ENCODE measurements around the gene ELFN2.

ELFN2 gene

DNA sequence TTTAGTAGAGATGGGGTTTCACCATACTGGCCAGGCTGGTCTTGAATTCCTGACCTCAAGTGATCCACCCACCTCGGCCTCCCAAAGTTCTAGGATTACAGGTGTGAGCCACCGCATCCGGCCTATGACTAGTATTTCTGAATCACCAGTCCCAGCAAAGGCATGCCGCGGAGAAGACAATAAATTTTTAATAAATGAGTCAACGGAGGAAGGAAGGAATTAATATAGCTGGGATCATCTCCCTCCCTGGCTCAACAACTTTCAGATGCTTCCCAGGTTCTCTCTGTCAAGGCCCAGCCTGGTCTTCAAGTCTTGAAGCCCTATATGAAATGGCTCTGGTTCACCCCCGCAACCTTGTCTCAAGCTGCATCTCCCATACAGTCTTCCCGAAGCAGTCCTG lies 99.3 kb downstream of the ELFN2 start:
- H3K27ac ChIP-seq (ENCODE audit: low read depth, low read length) = no peak overlapping the region
- no peaks in the 10 kb centered on the region for H3K79me2 ChIP-seq (ENCODE audit: control insufficient read depth, low read length)
- H3K36me3 ChIP-seq (ENCODE audit: control insufficient read depth, low read length) = no peaks in the 10 kb centered on the region
- no peak for TF ChIP-seq EZH2phosphoT487 (IDR thresholded peaks at IDR 0.05; ENCODE audit: borderline replicate concordance, low read length)
- no peak for TF ChIP-seq CTCF (IDR thresholded peaks at IDR 0.05; ENCODE audit: low read depth, low read length, poor library complexity, severe bottlenecking)
- H3K4me2 ChIP-seq (ENCODE audit: low read length) = no peak overlapping the region
- no peaks in the 10 kb centered on the region for H4K20me1 ChIP-seq (ENCODE audit: control insufficient read depth, insufficient read depth, low read depth, low read length)
- no peaks in the 10 kb centered on the region for H3K9me3 ChIP-seq (ENCODE audit: control insufficient read depth, insufficient read depth, low read length)
- H3F3A ChIP-seq (ENCODE audit: control insufficient read depth, insufficient read depth) = no peaks in the 10 kb centered on the region
- H3K4me1 ChIP-seq (ENCODE audit: control insufficient read depth, low read length) = peaks cover 7% of the 10 kb centered on the region; the same call in 1 of the 2 replicates
- peaks cover 44% of the 10 kb centered on the region for H3K27me3 ChIP-seq (ENCODE audit: control insufficient read depth, low read length)
- H3K9me2 ChIP-seq (replicated peaks; ENCODE audit: control insufficient read depth, low read length) = no peaks in the 10 kb centered on the region
- no peak overlapping the region for H3K4me3 ChIP-seq (ENCODE audit: low read length)

- Histone ChIP-seq H3K4me1 (ENCODE audit: control insufficient read depth, low read length) (peaks cover 7% of the 10 kb centered on the region; the same call in 1 of the 2 replicates), H3F3A (ENCODE audit: control insufficient read depth, insufficient read depth) (no peaks in the 10 kb centered on the region), H3K9me3 (ENCODE audit: control insufficient read depth, insufficient read depth, low read length) (no peaks in the 10 kb centered on the region), H3K79me2 (ENCODE audit: control insufficient read depth, low read length) (no peaks in the 10 kb centered on the region), H3K36me3 (ENCODE audit: control insufficient read depth, low read length) (no peaks in the 10 kb centered on the region), H3K27ac (ENCODE audit: low read depth, low read length) (no peak overlapping the region), H4K20me1 (ENCODE audit: control insufficient read depth, insufficient read depth, low read depth, low read length) (no peaks in the 10 kb centered on the region), H3K27me3 (ENCODE audit: control insufficient read depth, low read length) (peaks cover 47% of the 10 kb centered on the region), H3K9me2 (replicated peaks; ENCODE audit: control insufficient read depth, low read length) (no peaks in the 10 kb centered on the region), H3K4me2 (ENCODE audit: low read length) (no peak overlapping the region), H3K4me3 (ENCODE audit: low read length) (no peak overlapping the region)
- TF ChIP-seq EZH2phosphoT487 (IDR thresholded peaks at IDR 0.05; ENCODE audit: borderline replicate concordance, low read length) = no peak
- no peak for TF ChIP-seq CTCF (IDR thresholded peaks at IDR 0.05; ENCODE audit: low read depth, low read length, poor library complexity, severe bottlenecking)
Observed at GRCh38 chr22:37326726-37327125, 100.6 kb downstream of the ELFN2 start.

DNA sequence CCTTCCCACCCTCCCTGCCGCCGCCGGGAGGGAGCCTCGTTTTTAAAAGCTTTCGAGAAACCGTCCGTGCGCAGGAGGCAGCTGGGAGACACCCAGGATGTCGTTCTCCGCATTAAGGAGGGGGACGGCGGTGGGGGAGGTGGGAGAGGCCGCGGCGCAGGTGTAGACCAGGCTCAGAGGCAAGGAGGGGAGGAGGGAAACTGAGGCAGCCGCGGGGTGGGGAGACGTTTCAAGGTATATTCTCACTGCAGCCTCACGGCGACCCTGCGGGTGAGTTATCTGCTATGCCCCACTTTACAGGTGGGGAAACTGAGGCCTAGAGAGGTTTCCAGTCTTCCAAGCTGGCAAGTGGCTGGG lies 102.3 kb downstream of the ELFN2 start:
- no peak for TF ChIP-seq CTCF (IDR thresholded peaks at IDR 0.05; ENCODE audit: low read depth, low read length, poor library complexity, severe bottlenecking)
- TF ChIP-seq EZH2phosphoT487 (IDR thresholded peaks at IDR 0.05; ENCODE audit: borderline replicate concordance, low read length) = no peak
- Histone ChIP-seq H3K27me3 (ENCODE audit: control insufficient read depth, low read length) (peaks cover 55% of the 10 kb centered on the region), H4K20me1 (ENCODE audit: control insufficient read depth, insufficient read depth, low read depth, low read length) (no peaks in the 10 kb centered on the region), H3K4me1 (ENCODE audit: control insufficient read depth, low read length) (no peaks in the 10 kb centered on the region), H3K4me2 (ENCODE audit: low read length) (no peak overlapping the region), H3K36me3 (ENCODE audit: control insufficient read depth, low read length) (no peaks in the 10 kb centered on the region), H3F3A (ENCODE audit: control insufficient read depth, insufficient read depth) (no peaks in the 10 kb centered on the region), H3K9me3 (ENCODE audit: control insufficient read depth, insufficient read depth, low read length) (no peaks in the 10 kb centered on the region), H3K79me2 (ENCODE audit: control insufficient read depth, low read length) (no peaks in the 10 kb centered on the region), H3K4me3 (ENCODE audit: low read length) (no peak overlapping the region), H3K9me2 (replicated peaks; ENCODE audit: control insufficient read depth, low read length) (no peaks in the 10 kb centered on the region), H3K27ac (ENCODE audit: low read depth, low read length) (no peak overlapping the region)

All from DOHH2 (cell line).